NCI-H1694 treated with DMSO at 0.1 percent for 48 hours (cell line): ENCODE results near the gene CMTM8.

ENCODE experiments used
- DNase-seq: peaks from one replicate; lab custom pipeline; 2025; lab: John Stamatoyannopoulos, UW

CMTM8 gene

DNA sequence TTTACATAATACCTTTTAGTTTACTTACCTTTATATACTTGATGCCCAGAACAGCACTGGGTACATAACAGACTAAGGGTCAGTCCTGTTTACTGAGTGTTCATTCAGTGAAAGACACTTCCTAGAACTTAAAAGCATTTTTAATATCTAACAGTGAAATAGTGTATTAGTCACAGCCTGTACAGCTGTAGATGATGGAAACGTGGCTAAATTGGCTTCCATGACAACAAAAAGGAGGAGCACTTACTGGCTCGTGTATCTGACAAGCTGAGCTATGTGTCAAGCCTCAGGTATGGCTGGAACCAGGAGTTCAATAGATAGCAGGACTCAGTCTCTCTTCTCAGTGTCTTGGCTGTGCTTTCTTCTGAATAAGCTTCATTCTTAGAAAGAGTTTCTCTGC, 40.2 kb downstream of the CMTM8 start:
- no peak for DNase-seq

DNA sequence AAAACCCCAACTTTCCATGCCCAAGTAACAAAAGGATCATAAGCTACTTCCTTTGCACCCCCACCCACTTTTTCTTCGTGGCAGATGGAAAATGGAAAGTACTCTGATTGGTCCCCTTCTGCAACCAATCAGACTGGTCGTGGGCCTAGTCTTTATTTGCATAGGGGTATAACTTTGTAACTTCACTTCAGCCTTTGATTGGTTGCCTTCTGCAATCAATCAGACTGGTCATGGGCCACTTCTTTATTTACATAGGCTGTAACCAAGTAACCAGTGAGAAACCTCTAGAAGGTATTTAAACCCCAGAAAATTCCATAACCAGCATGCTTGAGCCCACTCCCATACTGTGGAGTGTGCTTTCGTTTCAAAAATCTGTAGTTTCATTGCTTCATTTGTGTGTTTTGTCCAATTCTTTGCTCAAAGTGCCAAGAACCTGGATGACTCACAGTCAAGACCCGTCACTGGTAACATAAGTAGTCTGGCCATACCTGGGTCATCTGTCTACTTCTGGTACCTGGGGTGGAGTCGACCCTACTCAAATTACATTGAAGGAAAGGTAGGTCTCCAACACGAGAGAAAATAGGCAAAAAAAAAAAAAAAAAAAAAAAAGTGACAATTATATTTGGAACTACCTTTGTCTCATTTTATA, 41.9 kb downstream of the CMTM8 start:
- DNase-seq = no peak

DNA sequence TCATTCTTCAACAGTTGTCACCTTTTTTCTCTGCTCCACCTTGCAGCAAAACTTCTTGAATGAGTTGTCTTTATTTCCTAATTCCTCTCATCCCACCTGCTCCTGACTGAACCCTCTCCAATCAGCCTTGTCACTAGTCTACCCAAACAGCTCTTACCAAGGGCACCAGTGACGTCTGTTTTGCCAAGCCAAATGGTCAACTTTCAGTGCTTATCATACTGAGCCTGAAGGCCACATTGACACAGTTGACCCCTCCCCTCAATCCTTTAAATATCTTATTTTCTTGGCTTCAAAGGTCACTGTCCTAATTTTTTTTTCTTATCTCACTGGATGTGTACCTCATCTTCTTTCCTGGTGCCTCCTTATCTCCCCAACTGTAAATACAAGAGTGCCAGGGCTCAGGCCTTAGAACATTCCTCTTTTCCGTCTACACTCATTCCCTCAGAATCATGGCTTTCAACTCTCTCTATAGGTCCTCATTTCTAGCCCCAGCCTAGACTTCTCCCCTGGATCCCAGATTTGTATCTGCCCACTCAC, 43.2 kb downstream of the CMTM8 start:
- DNase-seq = no peak

DNA sequence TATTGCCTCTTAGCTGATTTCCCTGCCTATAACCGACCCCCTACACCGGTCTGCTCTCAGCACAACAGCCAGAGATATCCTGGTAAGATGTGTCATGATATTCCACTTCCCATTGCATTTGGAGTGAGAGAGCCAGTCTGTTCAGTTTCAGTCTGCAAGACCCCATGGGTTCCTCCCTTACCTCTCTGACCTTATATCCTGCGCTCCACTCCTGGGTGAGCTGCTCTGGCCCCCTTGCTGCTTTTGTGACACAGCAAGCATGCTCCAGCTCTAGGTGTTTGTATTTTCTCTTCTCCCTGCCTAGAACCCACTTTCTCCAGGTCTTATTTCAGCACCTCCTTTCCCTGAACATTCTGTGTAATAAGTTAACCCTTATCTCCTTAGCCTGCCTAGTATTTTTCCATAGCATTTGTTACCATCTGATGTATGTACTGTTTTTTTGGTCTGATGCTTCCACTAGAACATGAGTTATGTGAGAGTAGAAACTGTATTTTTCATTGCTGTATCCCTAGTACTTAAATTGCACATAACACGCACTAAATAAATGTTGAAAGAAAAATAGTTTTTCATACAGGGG, 44.2 kb downstream of the CMTM8 start:
- no peak for DNase-seq

DNA sequence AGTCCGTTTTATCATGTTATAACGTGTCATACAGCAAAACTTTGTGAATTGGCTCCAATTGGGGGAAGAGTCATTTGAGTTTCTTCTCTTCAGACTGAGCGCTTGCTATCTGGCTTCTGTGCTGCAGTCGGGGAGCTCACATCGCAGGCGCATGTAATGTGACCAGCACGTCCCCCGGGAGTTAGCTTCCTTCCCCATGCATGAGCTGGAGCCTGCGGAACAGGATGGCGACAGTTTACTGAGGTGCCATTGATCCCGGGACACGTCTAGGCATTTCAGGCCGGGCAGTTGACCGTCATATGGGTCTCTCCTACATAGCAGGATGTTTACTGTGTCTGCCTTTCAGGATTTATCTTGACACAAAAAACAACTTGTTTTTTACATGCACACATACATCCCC, 44.8 kb downstream of the CMTM8 start:
- no peak for DNase-seq

DNA sequence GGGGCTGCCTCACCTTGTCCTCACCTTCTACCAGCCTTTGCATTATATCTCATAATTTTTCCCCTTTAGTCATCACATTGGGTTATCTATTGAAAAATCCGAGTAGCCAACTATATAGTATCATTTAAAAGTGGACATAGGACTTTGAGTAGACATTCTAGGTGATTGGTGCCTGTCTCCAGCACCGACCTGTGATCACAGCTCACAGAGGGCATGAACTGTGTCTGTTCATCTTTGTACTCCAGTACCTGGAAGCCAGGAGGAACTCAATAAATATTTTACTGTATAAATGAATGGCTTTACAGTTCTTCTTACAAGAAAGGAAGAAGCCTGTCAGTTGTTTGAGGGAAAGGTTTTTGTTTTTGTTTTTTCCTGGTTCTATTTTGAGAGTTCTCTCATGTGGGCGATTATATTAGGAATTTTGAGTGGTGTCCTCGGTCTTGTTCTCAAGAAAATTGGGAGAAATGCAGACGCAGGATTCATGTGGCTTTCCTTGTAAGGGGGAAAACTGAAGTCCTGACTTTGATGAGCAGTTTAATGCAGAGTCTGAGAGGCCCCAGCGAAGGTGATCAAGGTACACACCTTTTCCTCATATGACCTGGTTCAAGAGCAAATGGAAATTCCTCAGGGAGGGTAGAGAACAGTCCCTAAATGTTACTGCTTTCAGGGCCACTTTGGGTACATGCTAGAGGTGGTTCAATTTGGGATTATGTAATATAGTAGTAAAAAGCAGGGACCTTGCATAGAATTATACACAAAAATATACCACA, 46.1 kb downstream of the CMTM8 start:
- no peak for DNase-seq

DNA sequence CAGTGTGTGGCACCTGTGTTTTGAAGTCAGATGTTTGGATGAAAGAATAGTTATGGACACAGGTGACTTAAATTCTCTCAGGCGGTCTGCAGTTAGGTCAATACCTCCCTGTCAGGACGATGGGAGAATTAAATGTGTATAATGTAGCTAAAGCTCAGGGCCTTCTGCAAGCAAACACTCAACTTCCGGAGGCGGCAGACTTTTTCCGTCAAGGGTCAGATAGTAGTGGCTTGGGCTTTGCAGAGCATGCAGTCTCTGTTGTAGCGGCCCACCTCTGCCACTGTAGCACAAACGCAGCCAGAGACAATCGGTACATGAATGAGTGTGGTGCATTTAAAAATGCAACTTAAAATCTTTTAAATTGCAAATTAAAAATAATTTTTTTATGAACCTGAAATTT, 47.4 kb downstream of the CMTM8 start:
- no peak for DNase-seq

DNA sequence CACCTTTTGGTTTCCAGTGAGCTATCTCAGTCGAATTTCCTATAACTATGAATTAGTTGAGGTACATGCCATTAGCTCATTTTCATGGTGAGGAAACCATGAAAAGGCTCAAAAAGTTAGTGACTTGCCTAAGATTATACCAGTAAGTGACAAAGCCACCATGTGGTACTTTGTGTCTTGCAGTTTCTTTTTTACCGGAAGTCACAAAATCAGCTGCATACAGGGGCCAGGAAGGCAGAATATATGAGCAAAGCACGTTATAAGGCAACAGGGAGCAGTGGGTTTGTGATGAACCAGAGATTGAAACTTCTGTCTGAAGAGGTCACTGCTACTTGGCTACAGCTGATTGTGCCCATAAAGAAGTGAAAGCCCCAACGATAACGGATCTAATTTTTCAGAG, 50.3 kb downstream of the CMTM8 start:
- DNase-seq = no peak

DNA sequence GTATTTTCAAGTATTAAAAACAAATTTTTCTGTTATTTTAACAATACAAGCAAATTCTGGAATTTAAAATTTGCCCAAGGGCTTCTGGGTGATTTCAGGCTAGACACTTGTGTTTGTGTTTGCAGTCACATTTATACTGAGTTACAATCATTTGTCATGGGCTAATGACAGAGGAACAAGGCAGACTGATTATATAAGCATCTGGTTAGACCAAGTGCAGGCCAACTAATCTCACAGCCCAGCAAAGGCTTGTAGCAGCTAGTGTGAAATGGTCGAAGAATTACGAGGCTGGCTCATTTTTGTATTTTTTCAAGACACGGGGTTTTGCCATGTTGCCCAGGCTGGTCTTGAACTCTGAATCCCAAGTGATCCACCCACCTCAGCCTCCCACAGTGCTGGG, 52.1 kb downstream of the CMTM8 start:
- no peak for DNase-seq

DNA sequence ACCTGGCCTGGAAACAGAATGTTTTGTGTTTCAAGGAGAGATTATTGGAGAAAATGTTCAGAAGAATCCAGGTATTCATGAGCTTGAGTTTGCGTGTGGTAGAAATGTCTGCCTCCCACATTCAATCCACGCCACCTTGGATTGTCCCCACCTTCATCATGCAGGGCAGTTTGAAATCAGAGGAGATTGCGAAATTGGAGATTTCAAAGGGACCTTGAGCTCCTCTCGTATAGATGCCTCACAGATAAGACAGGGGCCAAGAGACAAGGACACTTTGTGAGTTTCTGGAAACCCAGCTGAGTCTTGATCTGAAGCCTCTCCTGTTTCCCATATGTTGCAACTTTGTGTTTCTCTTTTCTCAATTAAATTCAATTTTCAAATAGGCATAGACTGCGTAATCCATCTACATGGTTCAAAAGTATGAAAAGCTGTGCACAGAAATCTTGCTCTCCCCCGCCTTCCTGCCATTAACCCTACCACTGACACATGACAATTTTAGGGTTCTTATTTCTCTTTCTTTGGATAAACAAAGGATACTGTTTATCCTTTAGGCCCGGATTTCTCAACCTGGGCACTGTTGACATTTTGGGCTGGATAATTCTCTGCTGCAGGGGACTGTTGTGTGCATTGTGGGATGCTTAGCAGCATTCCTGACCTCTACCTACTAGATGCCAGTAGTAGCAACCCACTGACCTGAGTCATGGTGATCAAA, 53.8 kb downstream of the CMTM8 start:
- DNase-seq = no peak

DNA sequence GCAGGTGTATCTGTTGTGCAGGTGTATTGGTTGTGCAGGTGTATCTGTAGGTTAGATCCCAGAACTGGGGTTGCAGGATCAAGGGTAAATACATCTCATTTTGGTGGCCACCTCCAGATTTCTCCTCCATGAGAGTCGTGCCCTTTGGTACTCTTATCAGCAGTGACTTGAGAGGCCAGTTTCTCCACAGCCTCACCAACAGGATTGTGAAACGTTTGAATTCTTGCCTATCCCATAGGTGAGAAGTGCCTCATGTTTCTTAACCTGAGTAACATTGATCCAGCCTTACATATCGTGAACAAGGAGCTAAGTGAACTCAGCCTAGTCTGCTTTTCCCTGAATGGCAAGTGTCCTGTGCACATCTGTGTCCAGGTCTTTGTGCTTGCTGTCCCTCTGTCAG, 55.4 kb downstream of the CMTM8 start:
- no peak for DNase-seq

DNA sequence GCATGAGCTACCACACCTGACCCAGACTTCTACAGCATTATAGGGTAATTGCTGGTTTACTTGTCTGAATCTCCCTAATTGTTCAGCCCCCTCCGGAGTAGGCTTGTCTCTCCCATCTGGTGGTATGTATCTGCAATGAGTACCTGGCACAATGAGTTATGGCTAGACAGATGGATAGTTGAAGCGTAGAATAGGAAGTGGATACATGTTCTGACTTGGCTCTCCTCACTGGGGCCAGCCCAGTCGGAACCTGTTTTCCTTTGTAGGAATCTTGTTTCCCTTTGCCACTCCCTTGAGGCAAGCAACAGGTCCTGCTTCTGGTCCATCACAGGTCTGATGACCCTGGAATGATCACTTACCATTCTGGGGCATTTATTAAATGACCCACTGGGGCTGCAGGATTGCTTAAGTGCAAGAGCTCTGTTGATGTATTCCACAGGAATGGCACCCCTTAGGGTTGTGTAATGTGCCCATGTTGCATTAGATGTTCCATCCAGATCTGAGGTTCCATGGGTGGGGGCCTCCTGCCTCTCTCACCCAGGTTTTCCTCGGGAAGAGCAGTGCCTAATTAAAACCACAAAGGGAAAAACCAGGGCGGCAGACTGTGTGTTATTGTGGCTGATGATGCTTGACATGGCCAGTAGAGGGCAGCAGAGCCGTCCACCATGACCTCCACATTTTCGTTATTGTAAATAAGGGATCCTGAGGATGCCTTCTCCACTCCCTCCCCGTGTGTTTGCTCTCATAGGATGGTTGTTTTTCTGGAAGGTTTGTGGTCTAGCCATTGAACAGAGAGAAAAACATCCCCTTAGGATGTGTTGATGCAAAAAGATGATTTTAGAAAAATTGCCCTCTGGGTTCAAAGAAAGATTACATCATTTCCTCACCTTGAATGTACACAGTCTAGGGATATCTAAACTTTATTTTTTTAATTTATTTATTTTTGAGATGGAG, 58.0 kb downstream of the CMTM8 start:
- DNase-seq = peak; percentile 72

DNA sequence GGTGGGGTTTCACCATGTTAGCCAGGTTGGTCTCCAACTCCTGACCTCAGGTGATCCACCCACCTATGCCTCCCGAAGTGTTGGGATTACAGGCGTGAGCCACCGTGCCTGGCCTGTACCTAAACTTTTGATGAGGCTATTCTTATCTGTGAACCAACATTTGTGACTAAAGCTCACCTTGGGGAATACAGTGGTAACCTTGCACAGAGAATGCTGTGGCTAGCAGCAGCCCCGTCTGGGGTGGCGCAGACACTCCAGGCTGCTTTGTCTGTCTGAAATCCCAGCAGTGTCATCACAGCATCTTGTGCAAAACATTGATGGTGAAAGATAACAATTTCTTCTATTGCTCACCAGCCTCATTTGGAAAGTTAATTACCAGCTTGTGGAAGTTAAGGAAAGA, 58.9 kb downstream of the CMTM8 start:
- DNase-seq = no peak

DNA sequence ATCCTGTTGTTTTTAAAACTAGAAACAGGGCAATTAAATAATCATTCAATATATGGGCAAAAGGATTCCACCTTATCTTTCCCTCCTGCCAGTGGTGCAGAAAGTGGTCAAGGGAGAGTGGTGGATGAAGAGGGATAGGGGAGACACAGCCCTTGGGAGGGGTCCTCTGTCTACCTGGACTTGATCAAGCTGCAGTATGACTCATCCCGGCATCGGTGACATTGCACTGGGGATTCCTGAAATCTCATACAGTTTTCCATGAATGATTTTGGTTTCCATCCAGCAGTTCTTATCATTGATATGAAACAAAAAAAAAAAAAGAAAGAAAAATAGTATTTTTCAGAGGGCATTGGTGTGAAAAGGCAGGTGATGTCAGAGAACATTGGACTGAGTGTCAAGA, 62.9 kb downstream of the CMTM8 start:
- no peak for DNase-seq

DNA sequence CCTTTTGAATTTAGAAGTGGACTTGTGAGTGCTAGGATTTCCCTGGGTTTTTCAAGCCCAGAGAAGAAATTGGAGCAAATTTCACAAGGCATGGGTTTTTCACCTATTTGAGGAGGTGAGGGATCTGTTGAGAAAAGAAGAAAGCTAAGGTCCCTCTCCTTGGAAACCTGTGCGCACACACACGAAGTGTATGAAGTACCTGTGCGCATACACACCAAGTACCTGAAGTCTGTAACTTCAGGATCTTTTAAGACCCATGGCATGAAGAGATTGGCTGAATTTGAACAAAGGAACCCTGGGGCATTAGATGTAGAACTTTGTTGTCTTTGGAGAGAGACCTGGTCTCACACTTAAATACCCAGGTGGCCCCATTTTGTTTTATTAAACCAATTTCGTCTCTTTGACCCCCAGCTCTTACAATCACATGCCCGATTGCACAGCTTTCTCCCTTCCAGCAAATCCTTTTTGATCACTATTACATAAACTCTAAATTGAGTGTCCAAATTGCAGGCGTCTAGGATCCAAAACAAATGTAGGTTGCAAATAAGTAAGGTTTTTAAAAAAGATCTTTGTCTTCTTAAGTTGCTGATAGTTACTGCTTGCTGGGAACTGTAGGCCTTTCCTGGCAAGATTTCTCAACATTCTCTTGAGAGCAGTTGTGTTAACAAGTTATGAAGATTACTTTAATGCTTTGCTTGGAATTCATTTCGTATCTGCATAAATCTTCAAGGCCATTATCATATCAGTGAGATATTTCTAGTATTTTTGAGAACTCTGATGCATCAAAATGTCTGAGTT, 64.3 kb downstream of the CMTM8 start:
- DNase-seq = no peak

DNA sequence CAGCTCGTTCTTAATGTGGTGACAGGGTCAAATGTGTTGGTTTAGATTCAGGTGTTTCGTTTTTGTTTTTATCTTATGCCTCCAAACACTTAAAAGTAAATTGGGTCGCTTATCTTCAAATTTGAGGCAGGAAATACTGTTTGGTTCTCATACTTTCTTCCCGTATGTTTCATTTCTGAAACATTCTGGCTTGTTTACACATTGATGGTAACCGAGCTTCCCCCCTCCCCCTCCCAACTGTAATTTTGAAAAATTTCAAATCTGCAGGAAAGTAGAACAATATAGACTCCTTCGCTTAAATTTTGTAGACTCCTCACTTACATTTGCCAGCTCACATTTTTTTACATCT, 64.9 kb downstream of the CMTM8 start:
- DNase-seq = no peak

DNA sequence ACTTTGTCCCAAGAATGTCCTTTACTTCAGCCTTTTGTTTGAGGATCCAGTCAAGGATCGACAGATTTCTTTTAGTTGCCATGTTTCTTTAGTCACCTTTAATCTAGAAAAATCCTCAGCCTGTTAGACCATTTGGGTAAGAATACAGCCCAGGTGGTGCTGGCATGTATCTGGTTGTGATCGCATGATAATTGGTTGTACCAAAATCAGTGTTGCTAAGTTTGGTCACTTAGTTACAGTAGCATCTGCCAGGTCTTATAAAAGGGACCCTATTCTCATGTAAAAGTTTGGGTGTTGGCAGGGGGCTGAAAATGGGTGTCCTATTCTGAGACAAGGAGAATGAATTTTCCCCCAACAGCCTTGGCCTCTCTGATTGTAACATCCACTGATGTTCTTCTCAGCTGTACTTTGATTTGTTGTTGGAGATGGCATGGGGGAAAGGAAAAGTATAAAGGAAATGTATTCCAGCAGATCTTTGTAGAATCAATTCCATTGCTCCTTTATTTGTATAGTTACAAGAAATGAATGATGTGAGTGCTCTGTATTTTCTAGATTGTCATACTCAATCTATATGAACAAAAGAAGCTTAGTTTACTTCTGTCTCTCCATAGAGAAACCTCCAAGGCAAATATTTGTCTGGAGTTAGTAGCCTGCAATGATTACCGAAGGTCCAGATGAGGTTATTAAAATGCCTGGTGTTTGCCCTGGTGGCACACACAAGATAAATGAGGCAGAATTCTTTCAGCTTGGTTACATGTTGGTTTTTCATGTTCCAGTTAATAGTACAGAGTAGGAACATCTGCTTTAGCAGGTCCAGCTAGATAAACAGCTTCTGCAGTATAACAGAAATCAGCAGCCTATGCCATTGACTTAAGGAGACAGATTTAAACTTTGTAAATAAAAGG, 65.7 kb downstream of the CMTM8 start:
- DNase-seq = peak; percentile 35

DNA sequence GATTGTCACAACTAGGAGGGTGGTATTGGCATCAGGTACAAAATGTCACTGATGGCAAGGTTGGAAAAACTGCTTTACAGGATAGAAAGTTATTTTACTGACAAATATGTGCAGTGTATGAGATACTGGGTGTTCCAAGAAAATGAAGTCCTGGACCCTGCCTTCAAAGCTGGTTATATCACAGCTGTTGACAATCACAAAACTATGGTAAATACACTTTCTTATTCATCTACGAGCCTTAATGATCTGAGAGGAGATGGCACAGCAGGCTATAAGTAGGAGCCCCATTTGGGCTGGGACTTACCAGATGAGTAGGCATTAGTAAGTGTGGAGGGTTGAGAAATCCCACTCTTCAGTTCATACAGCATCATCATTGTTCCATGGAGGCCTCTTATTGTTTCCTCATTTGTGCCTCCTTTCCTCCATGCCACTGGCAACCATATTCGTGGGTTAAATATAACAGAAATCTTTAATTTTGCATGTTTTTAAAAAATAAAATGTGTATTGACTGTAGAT, 66.9 kb downstream of the CMTM8 start:
- no peak for DNase-seq

DNA sequence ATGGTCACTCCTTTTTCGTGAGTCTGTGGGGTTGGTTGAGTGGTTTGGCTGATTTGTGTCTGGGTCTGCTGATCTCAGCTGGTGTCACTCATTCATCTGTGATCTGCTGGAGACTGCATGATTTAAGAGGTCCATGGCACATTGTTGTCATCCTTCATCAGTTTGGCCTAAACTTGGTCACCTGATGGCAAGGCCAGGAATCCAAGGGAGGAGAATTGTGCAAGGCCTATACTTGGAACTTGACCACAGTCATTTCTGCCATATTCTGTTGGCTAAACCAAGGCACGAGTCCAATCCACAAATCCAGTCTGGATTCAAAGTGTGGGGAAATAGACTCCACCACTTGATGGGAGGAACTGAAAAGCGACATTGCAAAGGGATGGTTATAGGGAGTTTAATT, 67.6 kb downstream of the CMTM8 start:
- no peak for DNase-seq
